Stimulated activated CD8-positive, alpha-beta memory T cell treated with anti-CD3 and anti-CD28 coated beads, Interleukin-4, amount 100 ng/mL, for 24 hours (primary cell): ENCODE measurements around the gene INTS1.

Source experiments
- DNase-seq: peaks from one replicate; pipeline ENCODE4 v3.0.0-alpha.2; 2020; ENCODE audit warnings: low read depth

The INTS1 gene

DNA sequence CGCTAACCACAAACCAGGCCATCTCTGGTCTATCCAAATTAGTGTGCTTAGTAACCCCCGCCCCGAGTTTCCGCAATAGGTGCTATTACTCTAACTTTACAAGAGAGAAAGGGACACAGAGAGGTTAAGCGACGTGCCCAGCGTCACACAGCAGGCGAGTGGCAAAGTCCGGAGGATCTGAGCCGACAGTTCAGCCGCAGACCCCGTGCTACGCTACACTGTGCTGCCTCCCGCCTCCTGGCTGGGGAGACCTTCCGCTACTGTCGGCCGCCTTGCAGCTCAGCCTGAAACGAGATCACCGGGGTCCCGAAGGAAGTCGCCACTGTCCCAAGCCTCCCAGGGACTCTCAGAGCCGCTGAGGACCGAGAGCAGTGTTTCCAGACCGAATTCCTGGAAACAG, 799 bp downstream of the INTS1 start:
- DNase-seq, result no peak

DNA sequence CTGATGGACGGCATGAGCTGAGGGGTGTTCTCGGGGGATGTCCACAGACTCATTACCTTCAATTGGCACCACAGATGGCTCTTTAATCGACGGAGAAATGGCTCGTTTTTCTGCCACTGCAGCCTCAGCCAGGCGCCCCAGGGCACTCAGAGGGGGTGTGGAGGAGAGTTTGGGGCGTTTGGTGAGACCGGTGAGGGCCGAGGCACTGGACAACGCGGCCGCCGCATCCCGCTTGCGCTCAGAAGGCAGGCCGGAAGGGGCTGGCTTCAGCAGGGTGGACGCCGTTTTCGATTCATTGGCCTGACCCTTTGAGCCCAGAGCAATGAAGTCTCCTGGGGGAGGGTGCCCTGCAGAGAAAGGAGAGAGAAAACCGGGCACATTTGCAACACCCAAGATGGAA, 1.3 kb downstream of the INTS1 start:
- DNase-seq, result no peak

DNA sequence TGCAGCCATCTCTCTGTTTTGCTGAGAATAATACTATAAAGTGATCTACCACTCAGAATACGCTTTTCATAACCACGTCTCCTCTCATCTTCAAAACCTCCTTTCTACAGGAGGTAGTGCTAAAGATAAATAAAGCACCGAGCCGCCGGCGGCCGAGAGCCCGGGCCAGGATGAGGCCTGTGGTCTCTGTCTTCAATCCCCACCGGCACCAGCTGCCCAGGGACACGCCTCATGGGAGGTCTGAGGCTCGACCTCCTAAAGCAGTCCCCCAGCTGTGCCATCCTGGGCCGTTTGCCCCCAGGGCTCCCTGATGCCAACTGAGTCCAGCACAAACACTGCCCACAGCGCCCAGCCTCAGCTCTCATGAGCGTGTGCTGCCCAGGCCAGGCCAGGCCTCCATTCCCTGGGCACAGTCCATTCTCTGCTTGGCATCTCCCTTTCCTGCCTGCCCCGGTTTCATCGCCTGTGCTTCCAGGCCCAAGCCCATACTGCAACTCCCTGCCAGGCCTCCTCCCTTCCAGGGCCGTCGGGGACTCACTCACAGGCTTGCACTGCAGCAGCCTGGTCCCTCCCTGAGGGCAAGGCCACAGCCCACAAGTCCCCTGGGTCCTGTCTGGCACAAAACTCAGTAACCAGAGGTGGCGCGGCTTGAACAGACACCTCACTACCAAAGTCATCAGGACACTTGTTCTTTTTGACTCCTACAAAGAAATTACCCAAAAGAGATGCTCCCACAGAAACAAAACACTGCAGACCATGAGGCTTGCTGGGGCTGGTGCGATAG, 2.5 kb downstream of the INTS1 start:
- no peak for DNase-seq

DNA sequence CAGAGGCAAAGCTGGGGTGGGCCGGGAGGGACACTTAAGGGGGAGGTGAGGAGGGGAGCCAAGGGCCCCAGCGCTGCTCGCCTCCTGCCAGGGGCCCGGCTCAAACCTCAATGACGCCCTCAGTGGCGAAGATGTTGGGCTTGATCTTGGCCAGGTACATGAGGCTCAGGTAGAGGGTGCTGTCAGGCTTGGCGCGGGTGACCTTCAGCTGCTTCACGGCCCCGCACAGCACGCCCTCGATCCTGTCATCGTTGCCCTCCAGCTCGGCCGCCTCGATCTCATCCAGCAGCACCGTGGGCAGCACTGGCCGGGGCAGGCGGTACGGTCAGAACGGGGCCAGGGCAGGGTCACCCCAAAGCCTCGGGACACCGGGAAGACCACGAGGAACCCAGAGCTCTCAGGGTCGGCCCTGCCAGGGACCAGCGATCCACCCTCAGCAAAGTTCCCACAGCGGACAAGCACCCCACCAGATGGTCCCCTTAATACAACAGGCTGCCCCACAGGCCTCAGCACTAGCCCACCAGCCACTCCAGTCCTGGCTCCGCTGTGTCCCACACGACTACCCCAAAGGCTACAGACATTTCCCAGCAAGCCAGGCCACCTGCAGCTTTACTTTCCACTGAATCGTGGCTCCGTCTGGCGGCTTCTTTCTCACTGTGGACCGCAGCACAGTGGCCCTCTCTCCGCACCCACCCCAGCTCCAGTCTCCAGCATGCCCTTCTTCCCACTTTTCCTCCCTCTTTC, 4.0 kb downstream of the INTS1 start:
- DNase-seq, result no peak

DNA sequence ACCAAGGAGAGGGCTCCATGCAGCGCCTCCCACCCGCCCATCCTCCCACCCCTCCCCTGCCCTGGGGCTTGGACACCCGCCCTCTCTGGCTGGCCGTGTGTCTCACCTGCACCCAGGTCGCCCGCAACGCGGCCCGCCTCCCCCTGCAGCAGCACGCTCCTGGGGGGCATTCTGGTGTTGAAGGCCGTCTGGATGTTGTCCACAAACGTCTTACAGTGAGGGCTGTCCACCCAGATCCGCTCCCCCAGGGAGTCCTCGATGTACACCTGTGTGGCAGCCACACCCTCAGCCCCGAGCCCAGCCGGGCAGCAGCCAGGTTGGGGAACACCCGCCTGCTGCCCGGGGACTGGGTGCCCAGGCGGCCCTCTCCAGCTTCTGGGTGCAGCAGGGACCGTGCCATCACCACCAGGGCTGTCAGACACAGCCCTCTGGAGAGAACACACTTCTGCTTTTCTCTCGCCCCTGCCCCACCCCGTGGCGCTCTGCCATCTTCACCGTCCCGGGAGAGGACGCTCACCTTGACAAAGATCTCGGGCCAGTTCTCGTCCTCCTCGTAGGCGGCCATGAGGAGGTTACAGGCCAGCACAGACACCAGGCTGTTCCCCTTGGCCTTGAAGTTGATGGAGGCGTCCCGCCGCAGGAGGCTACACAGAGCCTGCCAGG, 4.7 kb downstream of the INTS1 start:
- no peak for DNase-seq

DNA sequence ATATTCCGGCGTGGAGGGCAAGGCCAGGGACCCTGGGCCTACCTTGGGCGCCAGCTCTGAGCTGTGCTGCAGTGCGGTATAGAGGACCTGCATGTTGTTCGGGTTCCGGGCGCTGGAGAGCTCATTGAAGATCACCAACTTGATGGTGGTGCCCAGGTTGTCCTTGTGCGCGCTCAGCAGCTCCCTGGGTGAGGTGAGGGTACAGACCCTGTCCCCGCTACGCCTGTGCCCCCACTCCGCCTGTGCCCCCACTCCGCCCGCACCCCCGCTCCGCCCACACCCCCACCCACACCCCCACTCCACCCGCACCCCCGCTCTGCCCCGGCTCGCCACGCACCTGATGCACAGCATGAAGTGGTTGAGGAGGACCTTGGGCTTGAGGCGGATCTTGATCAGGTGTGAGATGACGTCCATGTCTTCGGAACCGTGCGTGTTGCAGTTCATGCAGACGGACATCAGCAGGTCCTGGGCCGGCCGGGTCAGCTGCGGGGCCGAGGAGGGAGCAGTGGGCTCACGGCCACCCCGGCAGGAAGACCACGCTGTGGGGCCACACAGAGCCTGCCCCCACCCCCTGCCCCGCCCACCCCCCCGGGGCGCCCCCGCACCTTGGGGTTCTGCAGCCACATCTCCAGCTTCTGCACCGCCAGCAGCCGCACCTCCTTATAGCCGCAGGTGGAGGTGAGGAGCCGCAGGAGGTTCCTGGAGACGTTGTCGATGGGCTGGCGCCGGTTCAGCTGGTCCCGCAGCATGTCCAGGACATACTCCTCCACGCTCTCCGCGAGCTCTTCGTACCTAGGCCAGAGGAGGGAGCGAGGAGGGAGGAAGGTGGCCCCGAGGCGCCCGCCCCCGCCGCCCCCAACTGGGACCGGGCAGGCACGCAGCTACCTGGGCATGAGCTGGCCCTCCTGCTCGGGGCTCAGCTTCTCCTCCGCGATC, 5.6 kb downstream of the INTS1 start:
- no peak for DNase-seq

DNA sequence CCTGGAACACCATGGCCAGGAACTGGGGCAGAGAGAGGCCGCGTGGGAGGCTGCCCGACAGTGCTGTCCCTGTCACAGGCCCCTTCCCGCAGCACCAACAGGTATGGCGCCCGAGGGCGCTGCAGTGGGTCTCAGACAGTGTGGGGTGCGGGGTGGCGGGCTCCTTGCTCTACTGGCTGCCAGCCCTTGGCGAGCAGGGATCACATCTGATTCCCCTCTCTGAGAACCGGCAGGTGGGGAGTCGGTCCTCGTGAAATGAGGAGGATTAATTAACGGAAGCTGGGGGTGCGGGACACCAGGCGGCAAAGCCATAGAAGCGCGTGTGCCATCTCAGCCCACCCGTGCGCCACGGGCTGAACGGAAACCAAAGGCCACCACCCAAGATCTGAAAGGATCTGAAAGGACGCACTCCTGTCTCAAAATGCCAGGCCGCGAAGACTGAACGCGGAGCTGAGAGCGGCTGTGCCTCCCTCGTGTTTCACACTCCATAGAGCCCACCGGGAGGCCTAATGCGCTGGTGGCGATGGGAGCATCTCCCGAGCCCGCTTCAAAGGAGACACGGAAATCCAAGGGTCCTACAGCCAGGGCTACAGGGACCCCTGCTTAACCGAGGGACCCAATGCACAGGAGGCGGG, 6.8 kb downstream of the INTS1 start:
- no peak for DNase-seq

DNA sequence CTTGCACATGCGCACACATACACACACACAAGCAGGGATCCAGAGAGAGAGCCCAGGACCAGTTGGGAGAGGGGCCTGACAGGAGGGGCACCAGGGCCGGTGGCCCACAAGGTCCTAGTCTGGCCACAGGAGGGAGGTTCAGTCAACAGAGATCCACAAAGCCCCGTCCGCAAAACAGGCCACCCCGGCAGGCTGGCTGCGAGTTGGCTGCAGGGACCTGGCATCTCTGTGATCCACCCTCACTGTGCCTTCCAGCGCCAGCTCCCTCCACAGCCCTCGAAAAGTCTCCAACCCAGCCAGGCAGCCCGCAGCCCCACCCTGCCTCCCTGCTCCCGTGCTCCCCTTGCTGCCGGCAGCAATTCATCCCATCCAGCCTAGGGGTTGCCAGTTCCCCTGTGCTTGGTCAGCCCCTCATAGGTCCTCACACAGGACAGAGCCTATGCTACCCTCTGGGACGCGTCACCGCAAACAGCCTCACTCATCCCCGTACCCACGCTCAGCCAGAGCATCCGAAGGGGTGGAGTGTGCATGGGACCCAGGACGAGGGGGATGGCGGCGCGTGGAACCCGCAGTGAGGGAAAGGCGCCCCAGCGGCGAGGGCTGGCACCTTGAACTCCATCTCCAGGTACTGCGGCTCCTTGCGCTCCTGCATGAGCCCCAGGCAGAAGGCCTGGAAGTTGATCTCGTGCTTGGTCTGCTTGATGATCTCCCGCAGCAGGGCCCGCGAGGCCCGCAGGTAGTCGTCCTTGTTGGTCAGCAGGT, 7.5 kb downstream of the INTS1 start:
- no peak for DNase-seq

DNA sequence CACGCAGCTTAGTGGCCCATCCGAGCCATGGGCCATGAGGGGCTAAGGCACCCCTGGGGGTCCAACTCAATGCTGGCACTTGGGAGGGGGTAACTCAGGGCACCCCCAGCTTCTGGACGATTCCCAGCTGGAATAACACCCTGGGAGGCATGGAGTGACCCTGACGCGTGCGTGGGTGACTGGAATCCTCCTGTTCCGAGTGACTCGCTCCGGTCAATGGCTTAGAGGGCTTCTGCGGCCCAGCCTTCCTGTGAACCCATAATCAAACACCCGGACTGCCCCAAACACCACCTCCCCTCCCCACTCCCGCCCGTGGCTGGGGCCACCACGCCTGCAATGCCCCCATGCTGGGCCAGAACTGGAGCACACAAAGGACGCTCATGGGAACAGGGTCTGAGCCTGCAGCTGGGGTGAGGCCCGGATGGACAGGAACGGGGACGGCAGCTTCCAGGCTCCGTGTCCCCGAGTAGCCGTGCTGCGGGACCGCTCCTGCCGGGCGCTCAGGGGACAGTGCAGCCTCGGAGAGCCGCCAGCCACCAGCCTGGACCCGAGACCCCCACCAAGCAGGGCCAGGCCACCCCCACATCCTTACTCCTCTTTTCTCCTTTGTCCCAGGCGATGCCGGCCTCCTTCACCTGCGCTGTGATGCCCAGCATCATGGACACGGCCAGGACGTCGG, 8.5 kb downstream of the INTS1 start:
- DNase-seq, result no peak

DNA sequence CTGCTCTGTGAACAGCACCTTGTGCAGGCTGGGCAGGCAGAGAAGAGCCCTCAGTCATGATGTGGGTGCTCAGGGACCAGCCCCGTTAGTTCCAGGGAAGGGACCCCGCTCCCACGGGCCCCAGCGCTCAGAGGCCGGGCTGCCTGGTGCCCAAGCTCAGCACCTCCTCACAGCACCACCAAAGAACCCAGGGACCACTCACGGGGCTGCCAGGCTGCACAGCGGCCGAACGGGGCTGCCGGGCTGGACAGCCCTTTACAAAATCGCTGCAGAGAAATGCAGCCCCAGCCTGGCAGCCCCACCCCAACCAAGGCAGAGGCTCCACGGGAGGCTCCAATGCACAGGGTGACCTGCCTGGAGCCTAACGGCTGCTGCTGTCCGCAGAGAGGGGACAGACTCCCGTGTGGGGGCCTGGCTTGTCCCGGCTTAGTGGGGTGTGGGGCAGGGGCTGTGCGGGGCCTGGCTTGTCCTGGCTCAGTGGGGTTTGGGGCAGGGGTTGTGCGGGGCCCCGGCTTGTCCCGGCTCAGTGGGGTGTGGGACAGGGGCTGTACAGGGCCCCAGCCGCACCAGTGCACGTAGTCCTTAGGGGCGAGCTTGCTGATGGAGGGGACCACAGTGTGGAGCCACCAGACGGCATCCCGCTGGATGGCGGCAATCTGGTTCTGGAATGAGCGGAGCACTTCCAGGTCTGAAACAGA, 9.2 kb downstream of the INTS1 start:
- DNase-seq, result no peak

DNA sequence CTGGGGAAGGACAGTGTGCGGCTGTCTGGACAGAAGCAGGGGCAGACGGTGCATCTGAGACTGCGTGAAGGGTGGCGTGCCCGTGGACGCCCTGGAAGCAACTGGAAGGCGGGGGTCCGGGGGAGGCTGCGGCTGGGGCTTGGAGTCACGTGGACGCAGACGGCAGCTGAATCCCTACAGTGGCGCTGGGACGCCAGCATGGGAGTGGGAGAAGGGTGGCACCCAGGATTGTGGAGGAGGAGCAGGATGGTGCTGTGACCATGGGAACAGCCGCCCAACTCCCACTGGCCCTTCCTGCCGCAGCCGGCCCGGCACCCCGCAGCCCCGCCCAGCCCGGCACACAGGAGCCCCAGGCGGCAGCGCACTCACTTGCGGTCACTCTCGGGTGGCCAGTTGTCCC, 9.7 kb downstream of the INTS1 start:
- DNase-seq, result no peak

DNA sequence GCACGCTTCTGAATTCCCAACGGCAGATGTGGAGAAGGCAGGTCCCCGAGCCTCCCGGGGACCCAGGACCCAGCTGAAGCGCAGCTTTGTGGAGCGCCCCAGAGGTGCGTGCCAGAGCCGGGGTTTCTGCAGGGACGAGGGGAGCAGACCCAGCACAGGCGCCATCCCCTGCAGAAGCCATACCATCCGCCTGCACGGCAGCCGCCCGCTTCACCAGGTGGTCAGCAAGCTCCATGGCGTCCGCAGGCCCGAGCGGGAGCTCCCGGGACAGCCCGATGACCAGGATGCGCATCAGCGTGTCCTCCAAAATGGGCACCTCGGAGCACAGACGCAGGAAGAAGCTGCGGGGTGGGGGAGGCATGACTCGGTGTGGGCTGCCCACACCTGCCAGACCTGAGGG, 10.6 kb downstream of the INTS1 start:
- no peak for DNase-seq

DNA sequence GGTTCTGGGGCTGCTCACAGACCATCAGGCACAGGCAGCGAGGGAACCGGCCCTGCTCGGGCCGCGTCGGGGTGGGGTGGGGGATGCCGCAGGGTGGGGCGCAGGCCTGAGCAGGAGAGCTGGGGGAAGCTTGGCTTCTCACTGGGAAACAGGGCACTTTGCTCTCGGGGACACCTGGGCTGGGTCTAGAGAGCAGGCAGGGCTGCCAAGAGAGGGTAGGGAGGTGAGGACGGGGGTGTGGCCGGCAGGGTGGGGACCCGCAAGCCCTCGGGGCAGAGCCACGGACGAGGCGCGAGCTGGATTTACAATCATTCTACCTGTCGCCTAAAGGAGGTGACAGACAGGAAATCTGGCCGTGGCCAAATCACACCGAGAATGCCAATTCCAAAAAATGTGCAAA, 11.1 kb downstream of the INTS1 start:
- DNase-seq, result no peak

DNA sequence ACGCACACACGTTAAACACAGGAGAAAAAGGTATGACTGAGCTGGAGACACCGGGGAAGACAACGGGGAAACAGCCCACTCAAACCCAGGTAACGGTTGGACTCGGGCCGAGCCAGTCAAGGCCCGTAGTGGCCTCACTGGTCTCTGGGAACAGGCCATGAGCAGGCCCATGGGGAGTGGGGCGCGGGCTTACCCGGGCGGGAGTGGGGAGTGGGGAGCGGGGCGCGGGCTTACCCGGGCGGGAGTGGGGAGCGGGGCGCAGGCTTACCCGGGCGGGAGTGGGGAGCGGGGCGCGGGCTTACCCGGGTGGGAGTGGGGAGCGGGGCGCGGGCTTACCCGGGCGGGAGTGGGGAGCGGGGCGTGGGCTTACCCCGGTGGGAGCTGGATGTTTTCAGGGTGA, 11.5 kb downstream of the INTS1 start:
- DNase-seq, result no peak

DNA sequence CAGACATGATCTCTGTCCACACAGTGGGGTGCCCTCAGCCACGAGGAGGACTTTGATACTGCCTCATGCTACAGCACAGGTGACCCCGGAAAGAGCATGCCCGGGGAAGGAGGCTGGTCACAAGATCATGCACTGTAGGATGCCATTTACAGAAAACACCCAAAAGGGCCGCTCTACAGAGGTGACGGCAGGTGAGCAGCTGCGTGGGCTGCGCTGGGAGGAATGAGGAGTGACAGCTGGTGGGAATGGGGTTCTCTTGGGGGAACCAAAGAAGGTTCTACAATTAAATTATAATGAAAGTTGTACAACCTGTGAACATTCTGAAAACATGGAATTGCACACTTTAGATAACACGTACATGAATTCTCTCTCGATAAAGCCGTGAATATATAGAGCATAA, 12.0 kb downstream of the INTS1 start:
- no peak for DNase-seq

DNA sequence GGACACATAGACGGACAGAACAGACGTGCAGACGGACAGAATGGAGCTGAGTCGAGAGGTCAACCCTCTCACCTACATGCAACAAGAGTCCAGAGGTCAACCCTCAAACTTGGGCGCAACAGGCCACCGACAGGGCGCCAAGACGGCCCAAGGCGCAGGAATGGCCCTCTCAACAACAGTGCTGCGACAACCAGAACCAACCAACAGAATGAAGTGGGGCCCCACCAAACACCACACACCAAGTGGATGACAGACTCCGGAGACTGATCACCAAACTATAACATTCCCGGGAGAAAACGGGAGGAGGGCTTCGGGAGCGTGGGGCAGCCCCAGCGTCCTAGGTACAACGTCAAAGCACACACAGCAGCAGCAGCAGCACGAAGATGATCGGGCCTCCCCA, 13.4 kb downstream of the INTS1 start:
- DNase-seq, result no peak

DNA sequence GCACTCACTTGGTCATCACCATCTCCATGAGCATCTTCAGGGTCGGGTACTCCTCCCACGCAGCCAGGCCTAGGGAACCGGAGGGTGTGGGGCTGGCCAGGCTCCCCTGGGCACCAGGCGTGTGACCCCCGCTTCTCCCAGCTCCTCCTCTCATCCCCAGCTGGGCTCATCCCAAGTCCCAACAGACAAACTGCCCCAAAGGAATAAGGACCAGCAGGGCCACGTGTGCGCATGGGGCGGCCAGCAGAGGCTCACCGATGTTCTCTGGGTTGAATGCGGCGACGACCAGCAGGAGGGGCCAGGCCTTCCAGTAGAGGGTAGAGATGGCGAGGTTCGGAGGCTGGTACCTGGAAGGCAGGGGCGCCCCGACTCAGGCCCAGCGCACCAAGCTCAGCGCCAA, 14.9 kb downstream of the INTS1 start:
- DNase-seq, result no peak

DNA sequence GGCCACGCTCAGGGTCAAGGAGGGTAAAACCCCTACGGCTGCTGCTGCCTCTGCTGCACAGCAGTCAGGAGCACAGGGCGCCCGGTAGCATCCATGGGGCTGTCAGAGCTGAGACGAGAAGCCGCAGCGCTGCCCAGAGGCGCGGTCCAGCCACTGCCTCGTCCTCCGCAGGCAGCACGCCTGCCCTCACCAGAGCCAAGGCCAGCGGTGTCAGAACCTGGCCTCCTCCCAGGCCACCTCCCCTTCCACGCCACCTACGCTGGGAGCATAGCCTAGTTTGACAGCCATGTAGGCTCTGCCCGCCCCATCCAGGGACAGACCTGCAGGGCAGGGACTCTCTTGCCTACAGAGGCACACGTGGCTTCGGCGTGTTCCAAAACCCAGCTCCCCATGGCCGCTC, 16.2 kb downstream of the INTS1 start:
- DNase-seq, result no peak

DNA sequence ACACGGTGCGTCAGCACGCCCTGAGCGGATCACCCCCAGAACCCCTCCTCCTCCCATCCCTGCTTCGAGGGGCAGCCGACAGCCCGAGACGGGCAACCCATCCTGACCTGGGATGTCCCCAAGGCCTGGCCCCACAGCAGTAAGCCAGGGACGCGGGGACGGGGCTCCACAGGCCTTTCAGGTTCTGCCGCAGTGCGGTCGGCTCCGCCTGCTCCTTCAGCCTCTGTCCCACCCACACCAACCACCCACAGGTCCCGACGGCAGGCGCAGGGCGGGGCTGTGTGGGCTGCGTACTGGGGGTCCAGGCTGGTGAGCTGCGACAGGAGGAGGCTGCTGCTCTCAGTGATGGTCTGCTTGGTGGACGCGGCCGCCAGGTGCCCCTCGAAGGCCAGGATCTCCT, 16.7 kb downstream of the INTS1 start:
- no peak for DNase-seq

DNA sequence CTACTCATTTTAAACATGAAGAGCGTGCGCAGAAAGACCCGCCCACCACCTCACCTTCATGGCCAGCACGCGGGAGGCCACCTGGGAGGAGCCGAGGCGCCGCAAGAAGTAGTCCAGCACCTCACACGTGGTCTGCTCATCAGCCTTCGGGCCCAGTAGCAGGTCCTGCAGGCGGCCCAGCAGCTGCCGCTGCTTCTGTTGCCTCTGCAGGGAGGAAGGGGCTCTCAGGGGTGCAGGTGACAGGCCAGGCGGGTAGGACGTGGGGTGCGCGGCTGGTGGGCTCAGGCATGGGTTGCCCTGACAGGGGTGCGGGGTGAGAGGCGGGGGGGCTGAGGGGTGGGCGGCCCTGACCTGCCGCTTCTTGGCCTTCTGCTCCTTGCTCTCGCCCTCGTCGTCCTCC, 17.6 kb downstream of the INTS1 start:
- DNase-seq, result no peak
